Liver (tissue), 3 donors: ENCODE measurements around the gene GPR146.

Source experiments
- FOXA2 ChIP-seq: IDR thresholded peaks from 2 replicates; pipeline ENCODE4 v1.6.1; 2016; ENCODE audit warnings: antibody characterized with exemption
- GABPA ChIP-seq, 2 donors: IDR thresholded peaks in 1 of 2; conservative IDR thresholded peaks in 1 of 2; 2 replicates each; pipeline ENCODE4 v1.6.1; 2016; ENCODE audit warnings: antibody characterized with exemption in 2 of 2, mild to moderate bottlenecking in 1 of 2, moderate library complexity in 1 of 2
- HNF4A ChIP-seq, 2 donors: conservative IDR thresholded peaks; 2 replicates each; pipeline ENCODE4 v1.6.1; 2016; ENCODE audit warnings: antibody characterized with exemption in 2 of 2, mild to moderate bottlenecking in 2 of 2
- NR2F2 ChIP-seq: IDR thresholded peaks from 2 replicates; pipeline ENCODE4 v1.6.1; 2016; ENCODE audit warnings: antibody characterized with exemption
- RAD21 ChIP-seq, 2 donors: IDR thresholded peaks; 2 replicates each; pipeline ENCODE4 v1.6.1; 2016; ENCODE audit warnings: antibody characterized with exemption in 2 of 2, mild to moderate bottlenecking in 2 of 2
- REST ChIP-seq: IDR thresholded peaks from 2 replicates; pipeline ENCODE4 v1.6.1; 2016; ENCODE audit warnings: antibody characterized with exemption, mild to moderate bottlenecking
- RXRA ChIP-seq, 2 donors: IDR thresholded peaks; 2 replicates each; pipeline ENCODE4 v1.6.1; 2017 to 2018; ENCODE audit warnings: antibody characterized with exemption in 2 of 2, mild to moderate bottlenecking in 1 of 2
- SP1 ChIP-seq: IDR thresholded peaks from 2 replicates; pipeline ENCODE4 v1.6.1; 2018; ENCODE audit warnings: antibody characterized with exemption, mild to moderate bottlenecking
- TAF1 ChIP-seq: conservative IDR thresholded peaks from 2 replicates; pipeline ENCODE4 v1.6.1; 2016; ENCODE audit warnings: antibody characterized with exemption, mild to moderate bottlenecking
- YY1 ChIP-seq: IDR thresholded peaks from 2 replicates; pipeline ENCODE4 v1.6.1; 2016; ENCODE audit warnings: antibody characterized with exemption, mild to moderate bottlenecking
- ZBTB33 ChIP-seq: IDR thresholded peaks from 2 replicates; pipeline ENCODE4 v1.6.1; 2016; ENCODE audit warnings: antibody characterized with exemption
- TF ChIP-seq, protein P1 (sequence below): fragments of 150-350 bp; IDR thresholded peaks from 2 replicates; pipeline ENCODE4 v1.5.1; 2017; ENCODE audit warnings: improper control_type of control experiment, low read depth, low read length; ENCODE audit not compliant: missing input control
- TF ChIP-seq, protein P2 (sequence below): IDR thresholded peaks from 2 replicates; pipeline ENCODE4 v1.6.1; 2016; ENCODE audit warnings: antibody characterized with exemption
- donor health status: healthy.
- donor health status: healthy.

GRCh38 chr7:1093502-1093843 lies 49.1 kb downstream of the GPR146 start:
- TF ChIP-seq, protein P1, sequence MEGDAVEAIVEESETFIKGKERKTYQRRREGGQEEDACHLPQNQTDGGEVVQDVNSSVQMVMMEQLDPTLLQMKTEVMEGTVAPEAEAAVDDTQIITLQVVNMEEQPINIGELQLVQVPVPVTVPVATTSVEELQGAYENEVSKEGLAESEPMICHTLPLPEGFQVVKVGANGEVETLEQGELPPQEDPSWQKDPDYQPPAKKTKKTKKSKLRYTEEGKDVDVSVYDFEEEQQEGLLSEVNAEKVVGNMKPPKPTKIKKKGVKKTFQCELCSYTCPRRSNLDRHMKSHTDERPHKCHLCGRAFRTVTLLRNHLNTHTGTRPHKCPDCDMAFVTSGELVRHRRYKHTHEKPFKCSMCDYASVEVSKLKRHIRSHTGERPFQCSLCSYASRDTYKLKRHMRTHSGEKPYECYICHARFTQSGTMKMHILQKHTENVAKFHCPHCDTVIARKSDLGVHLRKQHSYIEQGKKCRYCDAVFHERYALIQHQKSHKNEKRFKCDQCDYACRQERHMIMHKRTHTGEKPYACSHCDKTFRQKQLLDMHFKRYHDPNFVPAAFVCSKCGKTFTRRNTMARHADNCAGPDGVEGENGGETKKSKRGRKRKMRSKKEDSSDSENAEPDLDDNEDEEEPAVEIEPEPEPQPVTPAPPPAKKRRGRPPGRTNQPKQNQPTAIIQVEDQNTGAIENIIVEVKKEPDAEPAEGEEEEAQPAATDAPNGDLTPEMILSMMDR: no peak
- TF ChIP-seq SP1 (no peak), TAF1 (no peak), GABPA (IDR thresholded peaks at IDR 0.05 in 1 of 2, conservative IDR thresholded peaks at IDR 0.05 in 1 of 2) (no peak), FOXA2 (no peak), HNF4A (conservative IDR thresholded peaks at IDR 0.05) (no peak), REST (no peak), RAD21 (IDR thresholded peaks at IDR 0.05) (no peak), YY1 (no peak), RXRA (IDR thresholded peaks at IDR 0.05) (no peak), NR2F2 (no peak), ZBTB33 (no peak)
- TF ChIP-seq, protein P2, sequence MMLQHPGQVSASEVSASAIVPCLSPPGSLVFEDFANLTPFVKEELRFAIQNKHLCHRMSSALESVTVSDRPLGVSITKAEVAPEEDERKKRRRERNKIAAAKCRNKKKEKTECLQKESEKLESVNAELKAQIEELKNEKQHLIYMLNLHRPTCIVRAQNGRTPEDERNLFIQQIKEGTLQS: no peak
